OCI-LY7 (cell line): ENCODE results near the gene CNTN1.
"Not testable (repeated sequence)": the region's sequence is repeated elsewhere in the genome, so short reads cannot be mapped to it uniquely, and the experiment has no call there.

Source experiments
- CTCF ChIP-seq: fragments of 200-600 bp; sonication (generic); conservative IDR thresholded peaks from 2 replicates; pipeline ENCODE4 v1.5.1; 2014; ENCODE audit warnings: mild to moderate bottlenecking, antibody characterized with exemption, low read length, moderate library complexity, mixed read lengths
- EZH2phosphoT487 ChIP-seq: fragments of 200-600 bp; sonication (generic); IDR thresholded peaks from 2 replicates; pipeline ENCODE4 v1.6.1; 2018; ENCODE audit warnings: low read depth, borderline replicate concordance, mild to moderate bottlenecking, mixed run types, antibody characterized with exemption, low read length, moderate library complexity, mixed read lengths

DNA sequence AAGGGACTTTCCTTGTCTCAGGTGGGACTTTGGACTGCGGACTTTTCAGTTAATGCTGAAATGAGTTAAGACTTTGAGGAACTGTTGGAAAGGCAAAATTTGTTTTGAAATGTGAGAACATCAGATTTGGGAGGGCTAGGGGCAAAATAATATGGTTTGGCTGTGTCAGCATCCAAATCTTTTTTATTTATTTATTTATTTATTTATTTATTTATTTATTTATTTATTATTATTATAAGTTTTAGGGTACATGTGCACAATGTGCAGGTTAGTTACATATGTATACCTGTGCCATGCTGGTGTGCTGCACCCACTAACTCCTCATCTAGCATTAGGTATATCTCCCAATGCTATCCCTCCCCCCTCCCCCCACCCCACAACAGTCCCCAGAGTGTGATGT lies 389.0 kb downstream of the CNTN1 start:
- not testable (repeated sequence) for TF ChIP-seq CTCF, EZH2phosphoT487
